GM12878 (cell line): Measurements from ENCODE around the gene DBR1. TPM values are rescaled to one million over a fixed set of nuclear protein-coding genes. Genes with fewer than 3 reads are reported as not detected.

ENCODE experiments used
- ATAC-seq: fragments of 200-7000 bp; cut with Tn5 transposase; 3 replicates; pipeline ENCODE4 v1.9.1; 2020; ENCODE audit warnings: mild to moderate bottlenecking, moderate library complexity
- Bru-seq: library from RNA; stranded (reverse); fragments of 400-500 nt; gene quantifications from one replicate; lab custom pipeline; 2021; lab: Mats Ljungman, UMichigan
- BruChase-seq, 2 experiments: library from RNA; stranded (reverse); fragments of 400-500 nt; gene quantifications; one replicate each; lab custom pipeline; 2021; lab: Mats Ljungman, UMichigan
- BruUV-seq: library from RNA; stranded (reverse); fragments of 400-500 nt; replicated peaks from 2 replicates; lab custom pipeline; 2021; lab: Mats Ljungman, UMichigan
- CTCF ChIA-PET: fragments of 300-600 bp; sonication (Branson Sonifier 250); formaldehyde crosslinking; extraction: SDS; loops from one replicate; lab custom pipeline; 2021; ENCODE audit warnings: inconsistent platforms; lab: Yijun Ruan, JAX
- POLR2A ChIA-PET: fragments of 350-600 bp; formaldehyde crosslinking; extraction: SDS; loops from one replicate; lab custom pipeline; 2021; ENCODE audit warnings: inconsistent platforms; lab: Charles Lee
- RAD21 ChIA-PET: fragments of 300-600 bp; sonication (Branson Sonifier 250); formaldehyde crosslinking; loops from one replicate; lab custom pipeline; 2023; ENCODE audit warnings: antibody characterized with exemption; ENCODE audit not compliant: unreplicated experiment; lab: Charles Lee
- SMC1A ChIA-PET: fragments of 300-600 bp; sonication (Branson Sonifier 250); formaldehyde crosslinking; loops from one replicate; lab custom pipeline; 2023; ENCODE audit not compliant: unreplicated experiment, uncharacterized antibody; lab: Charles Lee
- DNase-seq: peaks from one replicate; pipeline ENCODE4 v3.0.0-alpha.2; 2011; ENCODE audit warnings: low read depth, low spot score
- FAIRE-seq: peaks from 3 replicates; lab custom pipeline; 2011; peaks lifted over from hg19 to GRCh38; lab: Jason Lieb, UNC
- H2AFZ ChIP-seq: 2 replicates; pipeline ENCODE4 v1.6.0; 2011; ENCODE audit warnings: low read depth, low read length, control low read depth; ENCODE audit not compliant: control insufficient read depth
- H3K27ac ChIP-seq: 2 replicates; pipeline ENCODE4 v1.5.1; 2011; ENCODE audit warnings: control low read depth; ENCODE audit not compliant: control insufficient read depth, insufficient read depth
- H3K27me3 ChIP-seq, 2 experiments: replicated peaks in 1 of 2; 2 replicates each; pipeline versions ENCODE4 v1.6.0 to v1.6.1; 2011; ENCODE audit warnings: low read length in 1 of 2; ENCODE audit not compliant: control insufficient read depth in 2 of 2, insufficient read depth in 2 of 2
- H3K36me3 ChIP-seq, 2 experiments: 2 replicates each; pipeline ENCODE4 v1.5.1; 2011; ENCODE audit warnings: low read length in 1 of 2; ENCODE audit not compliant: control insufficient read depth in 2 of 2, insufficient read depth in 2 of 2
- H3K4me1 ChIP-seq: 2 replicates; pipeline ENCODE4 v1.6.1; 2011; ENCODE audit warnings: mild to moderate bottlenecking, low read length, moderate library complexity, mixed read lengths; ENCODE audit not compliant: control insufficient read depth, insufficient read depth
- H3K4me2 ChIP-seq: 2 replicates; pipeline ENCODE4 v1.6.0; 2011; ENCODE audit warnings: control low read depth; ENCODE audit not compliant: control insufficient read depth, insufficient read depth
- H3K4me3 ChIP-seq: fragments of 200-600 bp; sonication (generic); 2 replicates; pipeline ENCODE4 v1.5.1; 2016
- H3K79me2 ChIP-seq: 2 replicates; pipeline ENCODE4 v1.6.0; 2011; ENCODE audit warnings: low read length; ENCODE audit not compliant: control insufficient read depth, insufficient read depth
- H3K9ac ChIP-seq: 2 replicates; pipeline ENCODE4 v1.8.0; 2011; ENCODE audit warnings: low read length, control low read depth, mixed read lengths; ENCODE audit not compliant: control insufficient read depth, insufficient read depth
- H3K9me3 ChIP-seq: replicated peaks from 3 replicates; pipeline ENCODE4 v1.5.1; 2011; ENCODE audit warnings: mild to moderate bottlenecking, low read length; ENCODE audit not compliant: control insufficient read depth, insufficient read depth
- H4K20me1 ChIP-seq: 2 replicates; pipeline ENCODE4 v1.6.0; 2011; ENCODE audit not compliant: control insufficient read depth, insufficient read depth
- CBFB ChIP-seq: IDR thresholded peaks from 2 replicates; pipeline ENCODE4 v1.6.1; 2016; ENCODE audit warnings: antibody characterized with exemption, low read depth
- CHD2 ChIP-seq: IDR thresholded peaks from 2 replicates; pipeline ENCODE4 v1.6.1; 2011; ENCODE audit warnings: low read depth, low read length, improper control_type of control experiment, borderline replicate concordance
- DPF2 ChIP-seq: fragments of 450-650 bp; IDR thresholded peaks from 2 replicates; pipeline ENCODE4 v1.6.1; 2017; ENCODE audit warnings: mild to moderate bottlenecking
- ELK1 ChIP-seq: IDR thresholded peaks from 2 replicates; pipeline ENCODE4 v1.6.1; 2012; ENCODE audit warnings: low read depth, low read length, improper control_type of control experiment
- GATAD2B ChIP-seq: fragments of 450-650 bp; conservative IDR thresholded peaks from 2 replicates; pipeline ENCODE4 v1.6.1; 2017; ENCODE audit warnings: low read depth, mild to moderate bottlenecking, moderate library complexity
- KLF5 ChIP-seq: fragments of 450-650 bp; IDR thresholded peaks from 2 replicates; pipeline ENCODE4 v1.6.1; 2014; ENCODE audit warnings: mild to moderate bottlenecking; ENCODE audit not compliant: partially characterized antibody
- RELB ChIP-seq: fragments of 450-650 bp; IDR thresholded peaks from 2 replicates; pipeline ENCODE4 v1.6.1; 2017; ENCODE audit warnings: low read depth, mild to moderate bottlenecking, moderate library complexity
- RFX5 ChIP-seq: IDR thresholded peaks from 2 replicates; pipeline ENCODE4 v1.6.1; 2011; ENCODE audit warnings: low read depth, low read length, improper control_type of control experiment
- SP1 ChIP-seq: IDR thresholded peaks from one replicate; pipeline ENCODE4 v1.6.1; 2011; ENCODE audit warnings: low read depth, low read length
- TAF1 ChIP-seq: IDR thresholded peaks from 2 replicates; pipeline ENCODE4 v1.6.1; 2011; ENCODE audit warnings: mild to moderate bottlenecking, low read depth, low read length, borderline replicate concordance
- ZNF592 ChIP-seq: fragments of 450-650 bp; IDR thresholded peaks from 2 replicates; pipeline ENCODE4 v1.6.1; 2017; ENCODE audit warnings: mild to moderate bottlenecking, moderate library complexity
- WGBS: methylation state at CpG from one replicate; pipeline ENCODE4 v1.1.6; 2016; ENCODE audit warnings: low lambda C conversion rate; ENCODE audit not compliant: insufficient replicate concordance, insufficient coverage; ENCODE audit errors: missing lambda C conversion rate; 5-methylcytosine and 5-hydroxymethylcytosine counted together
- in situ Hi-C: fragments of 300-500 bp; cut with MboI; formaldehyde crosslinking; loops from 9 replicates; pipeline ENCODE4 v1.14.3; 2018; ENCODE audit warnings: mixed read lengths
- intact Hi-C: fragments of 100-400 bp; cut with micrococcal nuclease; formaldehyde crosslinking; loops from one replicate; pipeline ENCODE4 v1.14.2; 2022; ENCODE audit not compliant: unreplicated experiment
- long read RNA-seq, 2 experiments: library from polyadenylated mRNA; unstranded; transcript quantifications; one replicate each; pipeline ENCODE4 v2.0.0, GENCODE V29; 2019 to 2020
- polyA minus RNA-seq, 3 experiments: library from RNA; depleted of rRNA, polyadenylated mRNA; stranded (reverse); fragments of >200 nt; gene quantifications; 2 replicates each; pipeline ENCODE4 v1.2.3, GENCODE V29; 2011
- polyA plus RNA-seq, 11 experiments: library from polyadenylated mRNA; depleted of rRNA in 4 of 11; unstranded in 6 of 11; stranded (reverse) in 5 of 11; fragments of >200 nt; fragmentation: Nextera tagmentation in 4 of 11; fragmentation: Illumina TruSeq in 1 of 11; extraction: Ambion mirVana in 4 of 11; extraction: Trizol in 1 of 11; gene quantifications; 1 replicate in 1 of 11; 2 replicates in 10 of 11; pipeline versions ENCODE4 v1.2.1 to v1.2.3, GENCODE V29; 2011 to 2016; ENCODE audit warnings: inconsistent platforms in 2 of 11, missing spikeins in 2 of 11, low read depth in 1 of 11
- total RNA-seq, 4 experiments: library from RNA; depleted of rRNA in 3 of 4; stranded (reverse); fragments of >200 nt in 3 of 4; fragmentation: Illumina TruSeq in 1 of 4; extraction: Trizol in 1 of 4; gene quantifications; 2 replicates each; pipeline versions ENCODE4 v1.2.1 to v1.2.3, GENCODE V29; 2013 to 2021

The DBR1 gene
- 23.8 and 24.1 TPM in 2 replicates for total RNA-seq (2013; cell fraction: nucleolus; rRNA removed)
- total RNA-seq (2014; rRNA removed) (16.5 and 19.5 TPM in 2 replicates), total RNA-seq (2014; rRNA removed; fragmentation: Illumina TruSeq; extraction: Trizol) (15.7 and 16.3 TPM in 2 replicates), total RNA-seq (2021) (17.1 and 17.9 TPM in 2 replicates), polyA plus RNA-seq (2011; rRNA removed) (15.9 and 19.9 TPM in 2 replicates), polyA plus RNA-seq (2014; fragmentation: Illumina TruSeq; extraction: Trizol) (14.9 and 16.3 TPM in 2 replicates), polyA plus RNA-seq (2014; fragmentation: Nextera tagmentation; extraction: Ambion mirVana) (1 to 10 TPM; 4.1 to 8.0 TPM), polyA plus RNA-seq (2014; rRNA removed) (12.1 and 12.2 TPM in 2 replicates), polyA plus RNA-seq (2016; fragmentation: Nextera tagmentation; extraction: Ambion mirVana) (10 to 100 TPM; 15.8 to 17.3 TPM), polyA minus RNA-seq (2011; rRNA and poly(A)+ RNA removed) (5.6 and 7.2 TPM in 2 replicates), Bru-seq, nascent RNA (percentile 79 among the genes with signal in this experiment), BruChase-seq, experiment 1, labeled RNA remaining after a 6-hour chase (percentile 76 among the genes with signal in this experiment), BruChase-seq, experiment 2, labeled RNA remaining after a 2-hour chase (percentile 87 among the genes with signal in this experiment)
- polyA plus RNA-seq (2011; ENCODE audit: low read depth) = 6.1 TPM
- 9.6 and 11.4 TPM in 2 replicates for polyA plus RNA-seq (2011; cell fraction: cytosol; rRNA removed)
- 5.6 and 10.0 TPM in 2 replicates for polyA plus RNA-seq (2011; cell fraction: nucleus; rRNA removed)
- 8.1 and 9.1 TPM in 2 replicates for polyA plus RNA-seq (2012)
- polyA minus RNA-seq (2011; cell fraction: cytosol; rRNA and poly(A)+ RNA removed) = 6.4 and 6.5 TPM in 2 replicates
- polyA minus RNA-seq (2011; cell fraction: nucleus; rRNA and poly(A)+ RNA removed) = 4.0 and 7.3 TPM in 2 replicates
- long read RNA-seq, experiment 1, transcript DBR1-201 (8 exons, 2,666 nt) = major isoform, 20 of 25 reads
- long read RNA-seq, experiment 1, partial matches to known transcripts = 0 of 25 reads
- long read RNA-seq, experiment 1, other reads (novel, unspliced or antisense) = 5 of 25 reads
- long read RNA-seq, experiment 2, transcript DBR1-201 (8 exons, 2,666 nt) = major isoform, 89 of 103 reads
- long read RNA-seq, experiment 2, partial matches to known transcripts = 3 of 103 reads
- long read RNA-seq, experiment 2, other reads (novel, unspliced or antisense) = 10 of 103 reads

- DNase-seq = peak; percentile 50
- H3K4me3 ChIP-seq = peak within 1 kb of the TSS; percentile 96
- H3K4me1 ChIP-seq = no peaks in the 10 kb centered on the region; the same call in none of the 2 replicates
- ChIA-PET RAD21 (interaction anchor here (0.7 to 2.3 kb wide), 3 partner anchors 8 to 741 kb away, joined by 3 to 6 read pairs (median 5); partner anchors contain the start of gene ARMC8), POLR2A (interaction anchor here (0.6 to 4.1 kb wide), 4 partner anchors 10 to 1253 kb away, joined by 3 to 20 read pairs (median 6); partner anchors contain the start of gene ARMC8), CTCF (interaction anchor here (0.6 to 3.0 kb wide), 9 partner anchors 8 to 741 kb away, joined by 3 to 12 read pairs (median 3); partner anchors contain the start of gene ARMC8), SMC1A (interaction anchor here (0.5 to 4.4 kb wide), 8 partner anchors 9 to 1844 kb away, joined by 3 to 34 read pairs (median 3); partner anchors contain the start of gene ARMC8)
- H3K79me2 ChIP-seq = peaks cover 16% of the 10 kb centered on the region
- H3K27ac ChIP-seq = peak within 1 kb of the TSS; percentile 75
- WGBS = 1% methylated on average over 36 of the region's 38 CpGs
- H3K36me3 ChIP-seq = peaks cover 0 to 4% of the 10 kb centered on the region in 2 experiments; a peak in 1 of 4 replicates
- no TSS peak for BruUV-seq
- no peaks in the 10 kb centered on the region for H3K27me3 ChIP-seq
- intact Hi-C loops = no loop called here
- in situ Hi-C loops = no loop called here
- H2AFZ ChIP-seq = peak within 1 kb of the TSS; percentile 93
- H4K20me1 ChIP-seq = no peaks in the 10 kb centered on the region
- FAIRE-seq = peak; percentile 85
- H3K4me2 ChIP-seq = peak within 1 kb of the TSS; percentile 72
- peak; percentile 93 for ATAC-seq
- no peaks in the 10 kb centered on the region for H3K9me3 ChIP-seq
- H3K9ac ChIP-seq = peak within 1 kb of the TSS; percentile 80
- TF ChIP-seq SP1 (no peak), RFX5 (no peak), DPF2 (0 out of 2 replicates have a peak, but pooled peaks have one; percentile 24), ZNF592 (no peak), TAF1 (peak; percentile 91), GATAD2B (peak; percentile 37; the same call in 1 of the 2 replicates), RELB (peak; percentile 58; the same call in 1 of the 2 replicates), ELK1 (peak; percentile 81), KLF5 (no peak), CHD2 (peak; percentile 99), CBFB (peak; percentile 93)
Observed at GRCh38 chr3:138174421-138175131, at the start of gene DBR1. TSS of gene DBR1 (minus strand) at chr3:138174921. CDS start at chr3:138174795, 126 bp downstream.
